ENCODE results near the gene ENC1.

- no peak for TF ChIP-seq POLR2A (IDR thresholded peaks at IDR 0.05)
- TF ChIP-seq, protein P1, sequence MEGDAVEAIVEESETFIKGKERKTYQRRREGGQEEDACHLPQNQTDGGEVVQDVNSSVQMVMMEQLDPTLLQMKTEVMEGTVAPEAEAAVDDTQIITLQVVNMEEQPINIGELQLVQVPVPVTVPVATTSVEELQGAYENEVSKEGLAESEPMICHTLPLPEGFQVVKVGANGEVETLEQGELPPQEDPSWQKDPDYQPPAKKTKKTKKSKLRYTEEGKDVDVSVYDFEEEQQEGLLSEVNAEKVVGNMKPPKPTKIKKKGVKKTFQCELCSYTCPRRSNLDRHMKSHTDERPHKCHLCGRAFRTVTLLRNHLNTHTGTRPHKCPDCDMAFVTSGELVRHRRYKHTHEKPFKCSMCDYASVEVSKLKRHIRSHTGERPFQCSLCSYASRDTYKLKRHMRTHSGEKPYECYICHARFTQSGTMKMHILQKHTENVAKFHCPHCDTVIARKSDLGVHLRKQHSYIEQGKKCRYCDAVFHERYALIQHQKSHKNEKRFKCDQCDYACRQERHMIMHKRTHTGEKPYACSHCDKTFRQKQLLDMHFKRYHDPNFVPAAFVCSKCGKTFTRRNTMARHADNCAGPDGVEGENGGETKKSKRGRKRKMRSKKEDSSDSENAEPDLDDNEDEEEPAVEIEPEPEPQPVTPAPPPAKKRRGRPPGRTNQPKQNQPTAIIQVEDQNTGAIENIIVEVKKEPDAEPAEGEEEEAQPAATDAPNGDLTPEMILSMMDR (IDR thresholded peaks at IDR 0.05), result no peak
- TF ChIP-seq POLR2AphosphoS5 (IDR thresholded peaks at IDR 0.05; ENCODE audit: insufficient read depth in 1 of 2, low read depth in 1 of 2), result no peak
Observed at GRCh38 chr5:74636552-74636951, 4.0 kb downstream of the ENC1 start.
